ENCODE measurements around the gene MEN1.

DNA sequence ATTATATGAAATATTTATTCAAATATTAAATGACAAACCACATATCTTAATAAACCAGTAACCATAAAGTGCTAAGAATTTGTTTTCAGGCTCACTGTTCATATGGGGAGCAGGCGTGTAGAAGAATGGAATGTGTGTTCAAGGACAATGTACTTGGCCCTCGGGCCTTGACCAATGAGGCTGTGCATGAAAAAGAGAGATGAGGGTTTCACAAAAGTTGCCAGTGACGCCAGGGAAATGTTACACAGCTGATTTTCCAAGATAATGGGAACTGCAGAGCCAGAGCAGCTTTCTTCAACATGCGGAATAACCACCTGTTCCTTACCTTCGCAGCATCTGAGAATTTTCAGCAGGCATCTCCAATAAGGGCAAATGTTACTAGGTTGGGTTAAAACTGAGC is 36.2 kb downstream of the MEN1 start:
- TF ChIP-seq POLR2AphosphoS5 (IDR thresholded peaks at IDR 0.05; ENCODE audit: low read depth, low read length) (no peak), POLR2A (IDR thresholded peaks at IDR 0.05; ENCODE audit: low read depth, low read length) (no peak), TAF1 (IDR thresholded peaks at IDR 0.05; ENCODE audit: low read depth, low read length) (no peak), SPI1 (IDR thresholded peaks at IDR 0.05; ENCODE audit: low read depth, low read length) (no peak)
